GM18519 (cell line): ENCODE data around the gene KCNH2.

Source experiments
- ATAC-seq: cut with Tn5 transposase; IDR thresholded peaks from one replicate; pipeline ENCODE4 v1.9.1; 2021; ENCODE audit warnings: mild to moderate bottlenecking, moderate library complexity; ENCODE audit not compliant: unreplicated experiment, low FRiP score

KCNH2 gene

DNA sequence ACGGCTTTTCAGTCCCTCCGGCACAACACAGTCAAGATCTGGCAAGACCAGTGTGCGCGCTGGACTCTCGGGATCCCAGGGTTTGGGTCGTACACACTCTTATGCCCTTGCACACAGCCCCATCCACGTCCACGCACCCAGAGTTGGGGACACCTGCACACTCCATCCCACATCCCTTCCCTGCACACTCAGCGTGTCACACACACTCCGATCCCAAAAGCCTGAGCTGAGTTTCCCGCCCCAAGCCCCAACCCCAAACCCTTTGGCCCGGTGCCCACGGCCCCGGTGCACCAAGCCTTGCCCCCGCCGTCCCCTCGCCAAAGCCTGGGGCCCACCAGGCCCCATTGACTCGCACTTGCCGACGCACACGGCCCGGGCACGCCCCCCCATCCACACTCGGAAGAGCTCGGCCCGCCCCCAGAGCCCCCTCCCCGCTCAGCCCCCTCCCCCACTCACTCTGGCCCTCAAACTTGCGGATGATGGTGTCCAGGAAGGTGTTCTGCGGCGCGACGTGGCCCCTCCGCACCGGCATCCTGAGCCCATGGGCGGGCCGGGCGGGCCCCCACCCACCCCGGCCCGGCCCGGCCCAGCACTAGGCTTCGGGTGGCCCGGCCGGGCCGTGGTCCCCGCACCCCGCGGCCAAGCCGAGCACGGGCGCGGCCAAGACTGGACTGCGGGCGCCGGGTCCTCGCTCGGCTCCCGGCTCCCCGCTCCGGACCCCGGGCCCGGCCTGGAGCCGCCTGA, 567 bp downstream of the KCNH2 start:
- ATAC-seq: no peak

DNA sequence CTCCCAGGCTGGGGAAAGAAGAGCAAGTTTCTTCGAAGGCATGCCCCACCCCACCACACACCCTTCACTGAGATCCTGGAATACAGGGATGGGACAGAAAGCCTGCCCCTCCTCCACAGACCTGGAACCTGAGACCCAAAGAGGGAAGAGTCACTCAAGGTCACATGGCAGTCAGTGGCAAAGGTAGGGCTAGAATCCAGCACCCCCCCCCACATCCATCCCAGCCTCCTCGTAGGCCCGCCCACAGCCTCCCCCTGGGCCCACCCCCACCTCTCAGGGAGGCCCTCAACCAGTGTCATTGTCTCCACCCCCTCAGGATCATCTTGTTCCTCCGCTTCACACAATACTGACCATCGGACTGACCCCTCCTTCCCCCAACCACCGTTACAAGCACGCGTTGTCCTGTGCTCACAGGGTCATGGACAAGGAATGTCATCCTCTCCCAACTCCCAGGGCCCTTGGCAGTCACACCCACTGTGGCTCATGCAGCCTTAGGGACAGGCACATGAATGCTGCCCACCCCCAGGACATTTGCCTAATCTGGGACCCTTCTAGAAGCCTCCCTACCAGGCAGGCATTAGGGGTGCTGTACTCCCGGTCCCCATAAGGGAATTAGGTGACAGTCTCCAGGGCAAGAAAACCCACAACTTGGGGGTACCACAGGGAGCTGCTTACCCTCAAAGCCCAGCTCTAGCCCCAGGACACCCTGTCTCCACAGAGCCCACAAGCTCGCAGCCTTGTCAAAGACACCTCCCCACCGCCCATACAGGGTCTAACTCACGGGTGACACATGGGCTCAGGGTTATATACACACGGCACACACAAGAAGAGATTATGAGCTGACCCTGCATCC, 1.4 kb downstream of the KCNH2 start:
- ATAC-seq: no peak

DNA sequence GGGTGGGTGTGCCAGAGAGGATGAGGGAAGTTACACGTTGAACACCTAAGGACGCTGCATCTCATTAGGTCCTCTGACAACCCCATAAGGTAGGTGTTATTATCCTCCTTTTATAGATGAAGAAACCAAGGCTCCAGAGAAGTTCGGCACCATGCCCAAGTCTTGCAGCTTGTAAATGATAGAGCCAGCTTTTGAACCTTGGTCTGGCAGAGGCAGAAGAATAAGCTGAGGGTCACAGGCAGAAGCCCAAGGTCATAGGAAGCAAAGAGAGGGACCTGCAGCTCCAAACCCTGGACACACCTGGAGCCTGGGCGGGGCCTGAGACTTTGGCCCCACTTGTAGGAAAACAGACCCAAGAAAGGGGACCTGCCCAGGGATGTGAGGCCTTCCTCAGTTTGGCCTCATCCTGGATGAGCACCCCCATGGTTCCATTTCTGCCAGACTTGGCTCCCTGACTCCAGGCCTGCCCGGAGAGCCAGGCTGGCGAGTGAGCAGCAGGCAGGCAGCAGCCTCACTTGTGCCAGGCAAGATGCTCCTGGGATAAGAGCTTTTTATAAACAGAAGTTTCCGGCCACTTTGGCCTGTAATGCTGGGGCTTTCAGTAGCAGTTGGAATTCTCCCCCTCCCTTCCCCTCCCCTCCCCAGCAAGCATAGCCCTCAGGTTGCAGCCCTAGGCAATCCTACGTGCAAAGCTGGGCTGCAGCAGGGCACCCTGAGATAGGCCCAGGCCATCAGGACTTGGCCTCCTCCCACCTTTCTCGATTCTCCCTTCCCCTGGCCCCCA, 2.4 kb downstream of the KCNH2 start:
- ATAC-seq: no peak

DNA sequence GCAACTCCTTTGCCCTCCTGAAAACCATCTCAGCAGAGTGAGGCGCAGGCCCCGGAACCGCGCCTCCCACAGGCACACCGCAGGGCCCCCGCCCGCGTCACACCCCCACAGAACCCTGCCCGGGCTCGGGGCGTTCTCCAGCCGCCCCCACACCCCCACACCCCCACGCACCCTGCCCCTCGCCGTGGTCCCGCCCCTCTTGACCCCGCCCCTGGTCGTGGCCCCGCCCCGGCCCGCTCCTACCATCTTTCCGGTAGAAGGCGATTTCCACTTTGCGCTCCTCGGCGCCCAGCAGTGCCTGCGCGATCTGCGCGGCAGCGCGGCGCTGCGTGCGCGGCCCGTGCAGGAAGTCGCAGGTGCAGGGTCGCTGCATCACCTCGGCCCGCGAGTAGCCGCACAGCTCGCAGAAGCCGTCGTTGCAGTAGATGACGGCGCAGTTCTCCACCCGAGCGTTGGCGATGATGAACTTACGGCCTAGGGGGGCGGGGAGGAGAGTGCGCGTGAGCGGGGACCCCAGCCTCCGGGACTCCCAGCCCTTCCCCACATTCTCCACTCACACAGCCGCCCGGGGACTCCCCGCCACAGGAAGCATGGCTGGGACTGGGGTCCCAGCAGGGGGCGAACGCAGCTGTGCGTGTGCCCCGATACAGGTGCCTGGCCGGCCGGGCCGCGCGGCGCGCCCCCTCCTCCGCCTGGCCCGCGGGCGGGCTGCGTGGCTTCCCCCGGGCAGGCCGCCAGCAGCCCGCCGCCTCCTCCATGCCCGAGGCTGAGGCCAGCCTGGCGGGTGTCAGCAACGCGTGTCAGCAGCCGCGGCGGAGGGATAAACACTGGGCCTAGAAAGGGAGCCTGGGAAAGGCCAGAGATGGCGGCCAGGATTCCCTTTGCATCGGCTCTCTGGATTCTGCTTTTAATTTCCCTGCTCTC, 3.4 kb downstream of the KCNH2 start:
- peak; percentile 54 for ATAC-seq

DNA sequence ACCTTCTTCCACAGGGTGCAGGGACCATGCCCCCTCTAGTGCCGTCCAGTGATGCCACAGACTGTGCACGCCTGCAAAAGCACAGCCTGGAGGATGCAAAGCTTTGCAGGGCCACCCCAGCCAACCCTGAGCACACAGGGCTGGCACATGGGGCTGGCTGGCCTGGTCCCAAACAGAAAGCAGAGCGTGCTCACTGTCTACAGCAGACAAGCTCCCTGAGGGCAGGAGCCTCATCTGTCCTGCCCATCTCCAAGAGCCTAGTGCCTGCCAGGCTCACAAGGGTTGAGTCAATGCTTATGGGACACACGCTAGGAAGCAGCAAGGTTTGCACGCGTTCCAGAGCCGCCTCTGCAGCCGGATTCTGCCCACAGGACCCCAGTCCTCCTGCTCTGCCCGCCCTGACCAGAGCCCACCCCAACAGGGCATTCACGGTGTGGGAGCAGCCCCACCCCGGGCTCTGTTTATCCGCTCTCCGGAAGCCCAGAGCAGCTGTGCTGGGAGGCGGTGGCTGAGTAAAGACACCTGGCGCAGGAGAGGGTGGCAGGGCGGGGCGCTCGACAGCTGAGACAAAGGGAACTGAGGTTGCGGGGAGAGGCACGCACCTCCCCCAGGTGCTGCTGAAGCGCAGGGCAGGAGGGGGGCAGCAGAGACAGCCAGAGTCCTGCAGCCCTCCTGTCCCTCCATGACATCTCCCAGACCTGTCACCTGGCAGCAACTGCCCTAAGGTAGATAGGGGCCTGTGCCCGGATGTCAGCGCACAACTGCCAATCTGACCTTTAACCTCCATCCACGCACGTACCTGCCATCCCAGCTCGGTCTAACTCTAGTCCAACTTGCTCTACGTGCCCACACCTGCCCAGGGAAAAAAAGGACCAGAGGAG, 4.3 kb downstream of the KCNH2 start:
- ATAC-seq: no peak

DNA sequence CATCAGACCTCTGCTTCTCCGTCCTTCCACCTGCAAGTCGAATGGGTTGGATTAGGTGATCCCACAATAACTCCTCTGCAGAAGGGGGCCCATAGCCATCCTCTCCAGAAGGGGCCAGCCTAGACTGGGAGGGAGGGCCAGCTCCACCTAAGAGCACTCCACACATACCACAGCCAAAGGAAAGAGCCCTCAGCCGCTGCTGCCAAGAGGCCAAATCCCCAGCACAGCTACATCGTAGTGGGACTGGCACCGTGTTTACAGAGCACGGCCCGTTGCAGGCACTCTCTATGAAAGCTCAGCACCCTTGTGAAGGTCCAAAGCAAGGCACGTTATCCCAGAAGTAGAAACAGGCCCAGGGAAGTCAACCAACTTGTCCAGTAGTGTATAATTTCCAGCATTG, 5.4 kb downstream of the KCNH2 start:
- no peak for ATAC-seq

DNA sequence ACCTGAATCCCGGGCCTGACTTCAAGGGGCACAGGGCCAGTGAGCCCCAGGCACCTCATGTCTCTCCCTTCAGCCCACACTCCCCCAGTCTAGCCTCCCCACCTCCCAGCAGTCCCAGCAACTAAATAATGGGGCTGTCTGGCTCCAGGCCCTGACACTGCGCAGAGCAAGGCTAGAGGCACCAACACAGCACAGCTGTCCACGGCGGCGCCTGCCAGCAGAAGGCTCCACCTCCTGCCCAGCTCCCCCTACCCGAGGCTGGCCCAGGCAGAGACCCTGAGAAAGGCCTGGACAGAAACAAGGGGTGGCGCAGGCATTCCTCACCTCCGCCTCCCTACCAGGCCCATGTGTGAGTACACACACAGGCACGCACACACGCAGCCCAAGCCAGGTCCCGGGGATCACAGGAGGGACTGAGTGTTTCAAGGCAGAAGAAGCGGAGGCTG, 6.1 kb downstream of the KCNH2 start:
- ATAC-seq: no peak

DNA sequence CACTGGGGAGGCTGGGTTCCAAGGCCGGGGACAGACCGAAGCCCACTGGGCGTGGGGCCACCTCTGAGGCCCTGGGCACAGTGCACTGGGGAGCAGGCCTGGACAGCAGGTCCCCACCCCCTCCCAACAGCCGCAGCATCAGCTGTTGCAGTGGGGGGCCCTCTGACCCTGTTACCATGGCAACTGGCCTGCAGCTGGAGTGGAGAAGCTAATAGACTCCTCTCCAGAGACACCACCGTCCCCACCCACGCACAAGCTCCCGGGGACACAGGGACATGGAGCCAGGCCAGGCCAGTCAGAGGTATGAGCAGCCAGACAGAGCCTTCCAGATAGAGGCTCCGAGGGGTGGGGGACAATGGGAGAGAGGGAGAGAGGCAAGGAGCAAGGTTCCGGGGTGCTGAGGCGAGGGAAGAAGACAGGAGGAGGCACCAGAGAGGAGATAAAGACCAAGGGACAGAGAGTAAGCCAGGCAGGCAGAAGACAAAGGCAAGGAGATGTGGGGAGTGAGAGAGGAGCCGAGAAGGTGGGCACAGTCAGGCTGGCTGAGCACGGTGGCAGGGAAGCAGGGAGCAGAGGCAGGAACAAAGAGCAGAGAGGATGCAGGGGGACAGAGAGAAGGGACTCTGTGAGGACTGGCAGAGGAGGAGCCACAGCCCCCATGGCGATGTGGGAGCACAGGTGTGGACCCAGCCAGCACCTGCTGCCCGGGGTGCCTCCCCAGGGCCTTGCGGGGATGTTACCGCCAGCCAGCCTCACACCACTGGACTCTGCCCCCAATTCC, 6.7 kb downstream of the KCNH2 start:
- no peak for ATAC-seq

DNA sequence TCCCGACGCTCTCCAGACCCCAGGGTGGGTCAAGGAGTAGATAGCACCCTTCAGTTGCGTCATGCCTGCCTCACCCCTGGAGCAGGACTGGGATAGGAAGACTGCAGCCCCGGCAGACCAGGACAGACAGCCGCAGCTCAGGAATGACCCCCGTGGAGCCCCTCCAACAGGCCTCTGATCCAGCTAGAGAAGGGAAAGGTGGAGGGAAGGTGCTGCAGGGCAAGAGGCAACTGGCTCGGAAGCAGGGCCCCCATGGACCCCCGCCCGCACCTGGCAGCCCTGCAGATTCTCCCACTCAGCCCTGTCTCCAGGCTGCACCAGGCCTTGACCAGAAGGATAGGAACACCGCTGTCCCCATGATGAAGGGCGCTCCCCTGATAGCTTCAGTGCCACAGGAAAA, 7.7 kb downstream of the KCNH2 start:
- ATAC-seq: no peak

DNA sequence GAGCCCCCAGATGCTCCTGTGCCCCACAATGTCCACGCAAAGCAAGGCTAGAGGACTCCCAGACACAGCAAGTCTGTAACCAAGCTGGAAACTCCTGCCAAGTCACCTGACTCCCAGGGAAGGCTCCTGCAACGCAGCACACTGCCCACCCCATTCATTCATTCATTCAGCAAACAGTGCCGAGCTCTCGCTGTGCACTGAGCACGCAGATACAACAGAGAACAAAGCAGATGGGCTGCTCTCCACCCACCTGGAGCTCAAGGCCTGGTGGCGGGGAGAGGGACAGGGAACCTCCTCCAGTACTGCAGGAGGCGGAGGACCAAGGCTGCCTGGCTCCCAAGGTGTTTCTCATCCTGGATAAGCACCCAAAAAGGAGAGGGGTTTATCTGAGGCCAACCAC, 8.6 kb downstream of the KCNH2 start:
- no peak for ATAC-seq

DNA sequence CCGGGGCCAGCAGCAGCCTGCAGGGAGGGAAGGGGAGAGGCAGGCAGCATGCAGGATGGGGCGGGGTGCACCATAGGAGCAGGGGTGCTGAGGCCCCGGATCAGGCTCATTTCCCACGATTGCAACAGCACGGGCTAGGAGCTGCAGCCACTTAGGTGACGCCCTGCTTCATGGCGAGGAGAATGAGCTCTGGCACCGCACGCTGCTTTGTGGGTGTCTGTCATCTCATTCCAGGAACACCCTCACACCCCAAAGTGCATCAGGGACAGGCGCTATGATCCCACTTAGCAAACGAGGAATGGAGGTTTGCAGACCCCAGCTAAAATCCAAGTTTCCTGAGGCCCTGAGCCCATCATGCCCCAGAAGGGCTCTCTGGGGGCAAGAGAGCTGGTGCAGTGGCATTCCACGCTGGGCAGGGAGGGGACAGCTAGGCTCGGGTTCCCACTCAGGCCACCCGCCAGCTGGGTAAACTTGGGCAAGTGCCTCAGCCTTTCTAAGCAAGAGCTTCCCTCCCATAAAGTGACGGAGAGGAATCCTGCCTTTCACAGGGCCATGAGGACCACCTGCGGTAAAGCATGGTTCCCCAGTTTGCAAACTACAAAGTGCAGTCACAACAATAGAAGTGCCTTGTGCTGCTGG, 9.3 kb downstream of the KCNH2 start:
- no peak for ATAC-seq

DNA sequence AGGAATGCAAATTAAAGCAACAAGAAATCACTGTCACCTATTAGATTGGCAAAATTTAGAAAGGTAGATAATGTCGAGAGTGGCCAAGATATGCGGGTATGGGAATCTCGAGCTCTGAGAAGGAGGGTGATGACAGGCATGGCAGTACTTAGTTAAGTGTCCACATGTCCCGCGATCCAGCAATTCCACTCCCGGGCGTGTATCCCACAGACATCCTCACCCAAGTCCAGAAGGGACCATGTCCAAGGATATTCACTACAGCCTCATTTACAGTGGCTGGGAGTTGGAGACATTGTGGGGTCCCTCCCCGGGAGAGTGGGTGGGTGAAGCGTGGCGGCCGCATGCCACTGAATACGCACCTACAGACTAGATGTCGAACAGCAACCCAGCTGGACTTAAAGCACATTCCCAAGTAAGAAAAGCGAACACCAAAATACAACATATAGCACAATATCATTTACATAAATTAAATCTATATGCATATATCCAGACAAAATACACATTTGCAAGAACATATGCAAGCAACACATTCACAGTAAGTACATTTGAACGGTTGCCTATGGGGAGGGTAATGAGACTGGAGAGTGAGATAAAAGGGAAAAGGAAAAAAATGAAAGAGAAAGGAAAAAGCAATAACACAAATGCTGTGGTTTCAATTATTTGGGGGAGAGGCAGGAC, 9.9 kb downstream of the KCNH2 start:
- no peak for ATAC-seq

DNA sequence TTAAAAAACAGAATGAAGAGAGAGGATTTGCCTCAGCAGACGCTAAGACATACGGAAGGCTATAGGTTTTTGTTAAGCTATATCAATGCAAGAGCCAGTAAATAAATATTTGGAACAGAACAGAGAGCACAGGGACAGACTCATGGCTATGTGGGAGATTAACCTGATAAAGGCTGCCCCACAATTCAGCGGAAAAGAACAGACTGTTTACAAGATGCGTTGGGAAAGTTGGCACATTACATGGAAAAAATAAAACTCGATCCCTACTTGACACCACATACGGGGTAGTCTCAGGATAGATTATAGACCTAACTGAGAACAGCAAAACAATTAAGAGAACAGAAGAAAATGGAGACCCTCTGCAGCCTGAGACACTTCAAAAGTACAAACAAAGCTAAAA, 10.8 kb downstream of the KCNH2 start:
- no peak for ATAC-seq

DNA sequence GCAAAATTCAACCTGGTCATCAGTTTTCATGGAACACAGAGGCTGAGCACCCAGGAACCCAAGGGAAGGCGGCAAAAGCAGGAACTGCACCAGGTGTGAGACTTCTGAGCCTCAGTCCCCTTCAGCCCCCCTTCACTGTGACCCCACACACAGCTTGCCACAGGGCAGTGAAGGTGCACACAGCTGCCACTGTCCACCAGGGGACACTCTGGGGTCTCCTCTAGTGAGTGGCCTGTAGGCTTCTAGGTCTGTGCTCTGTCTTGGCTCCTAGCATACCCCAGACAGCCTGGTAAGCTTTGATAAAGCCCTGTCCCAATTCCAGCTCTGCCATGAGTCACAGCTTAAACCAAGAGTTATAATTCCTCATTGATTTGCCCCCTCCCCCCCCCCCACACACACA, 12.1 kb downstream of the KCNH2 start:
- no peak for ATAC-seq

DNA sequence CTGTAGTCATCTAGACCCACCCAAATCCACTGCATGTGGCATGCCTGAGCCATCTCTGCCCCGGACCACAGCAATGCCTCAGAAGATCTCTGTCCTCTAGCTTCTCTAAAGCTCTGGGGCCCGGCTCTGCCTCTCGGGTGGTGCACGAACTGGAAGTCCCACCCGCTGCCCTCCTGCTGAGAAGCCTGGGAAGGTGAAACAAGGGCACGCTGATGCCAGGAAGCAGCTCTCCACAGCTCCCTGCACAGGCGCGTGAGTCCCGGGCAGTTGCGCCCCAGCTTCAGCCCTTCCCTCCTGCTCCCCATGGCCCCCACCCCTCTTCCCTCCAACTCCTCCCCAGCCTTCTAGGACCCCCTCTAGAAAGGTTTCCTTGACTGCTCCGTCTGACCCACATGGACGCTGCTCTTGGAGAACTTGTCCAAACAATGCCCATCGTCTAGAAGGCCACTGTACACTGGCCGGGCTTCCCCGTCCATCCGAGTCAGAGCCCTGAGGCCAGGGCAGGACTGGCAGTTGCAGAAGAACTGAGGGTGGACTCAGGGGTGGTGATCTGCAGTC, 12.8 kb downstream of the KCNH2 start:
- ATAC-seq: no peak

DNA sequence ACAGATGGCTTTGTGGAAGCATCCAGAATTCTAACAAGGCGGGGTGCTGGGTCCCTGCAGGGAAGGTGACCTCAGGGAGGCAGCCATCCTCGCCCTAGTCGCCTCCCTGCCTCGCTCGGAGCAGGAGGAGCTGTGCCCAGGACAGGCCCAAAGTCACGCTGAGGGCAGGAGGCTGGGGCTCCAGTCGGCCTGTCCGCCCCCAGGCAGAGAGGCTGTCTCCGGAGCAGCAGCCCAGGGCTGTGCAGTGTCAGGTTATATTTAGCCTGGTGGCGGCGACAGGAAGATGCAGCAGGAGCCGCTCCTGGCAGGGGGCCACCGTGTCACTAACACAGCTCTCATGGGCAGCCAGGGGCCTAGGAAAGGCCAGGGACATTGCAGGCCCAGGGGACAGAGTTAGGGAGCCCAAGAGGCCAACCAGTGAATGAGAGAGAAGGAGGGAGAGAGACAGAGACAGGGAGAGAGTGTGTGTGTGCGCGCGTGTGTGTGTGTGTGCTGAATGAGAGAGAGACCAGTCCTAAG, 13.5 kb downstream of the KCNH2 start:
- ATAC-seq: no peak
